Hepatocyte (in vitro differentiated cells): Measurements from ENCODE around the gene CST2. TPM values are rescaled to one million over a fixed set of nuclear protein-coding genes. Genes with fewer than 3 reads are reported as not detected.

Experiments used
- DNase-seq: peaks from one replicate; pipeline ENCODE4 v3.0.0-alpha.2; 2016; ENCODE audit warnings: low spot score
- H2AFZ ChIP-seq: fragments of 200-600 bp; sonication (generic); 2 replicates; pipeline ENCODE4 v1.6.0; 2016; ENCODE audit warnings: antibody characterized with exemption, mild to moderate bottlenecking
- H3K27ac ChIP-seq: fragments of 200-600 bp; sonication (generic); 2 replicates; pipeline ENCODE4 v1.5.1; 2016; ENCODE audit warnings: mild to moderate bottlenecking
- H3K27me3 ChIP-seq: fragments of 200-600 bp; sonication (generic); 2 replicates; pipeline ENCODE4 v1.6.1; 2016
- H3K36me3 ChIP-seq: fragments of 200-600 bp; sonication (generic); replicated peaks from 2 replicates; pipeline ENCODE4 v1.5.1; 2016; ENCODE audit warnings: low read depth; ENCODE audit not compliant: insufficient read depth
- H3K4me1 ChIP-seq: fragments of 200-600 bp; sonication (generic); 2 replicates; pipeline ENCODE4 v1.5.1; 2016; ENCODE audit warnings: mild to moderate bottlenecking, moderate library complexity; ENCODE audit not compliant: insufficient read depth
- H3K4me2 ChIP-seq: fragments of 200-600 bp; sonication (generic); 2 replicates; pipeline ENCODE4 v1.6.0; 2016
- H3K4me3 ChIP-seq: fragments of 200-600 bp; sonication (generic); 2 replicates; pipeline ENCODE4 v1.5.1; 2016; ENCODE audit warnings: mild to moderate bottlenecking
- H3K79me2 ChIP-seq: fragments of 200-600 bp; sonication (generic); 2 replicates; pipeline ENCODE4 v1.6.0; 2017; ENCODE audit warnings: mild to moderate bottlenecking
- H3K9me2 ChIP-seq: fragments of 200-600 bp; sonication (generic); replicated peaks from 2 replicates; pipeline ENCODE4 v1.6.0; 2017; ENCODE audit warnings: mild to moderate bottlenecking; ENCODE audit not compliant: insufficient read depth
- H3K9me3 ChIP-seq: fragments of 200-600 bp; sonication (generic); 2 replicates; pipeline ENCODE4 v1.5.1; 2016; ENCODE audit warnings: low read depth, mild to moderate bottlenecking
- H4K20me1 ChIP-seq: fragments of 200-600 bp; sonication (generic); 2 replicates; pipeline ENCODE4 v1.6.0; 2016; ENCODE audit warnings: mild to moderate bottlenecking; ENCODE audit not compliant: insufficient read depth, poor library complexity, severe bottlenecking
- CTCF ChIP-seq: fragments of 200-600 bp; sonication (generic); IDR thresholded peaks from 2 replicates; pipeline ENCODE4 v1.5.1; 2016; ENCODE audit warnings: antibody characterized with exemption, mild to moderate bottlenecking; ENCODE audit not compliant: poor library complexity
- EZH2 ChIP-seq: fragments of 200-600 bp; sonication (generic); IDR thresholded peaks from 2 replicates; pipeline ENCODE4 v1.6.1; 2016; ENCODE audit warnings: antibody characterized with exemption, mild to moderate bottlenecking, borderline replicate concordance
- EZH2phosphoT487 ChIP-seq: fragments of 200-600 bp; sonication (generic); IDR thresholded peaks from one replicate; pipeline ENCODE4 v1.6.1; 2018; ENCODE audit warnings: antibody characterized with exemption, mild to moderate bottlenecking, low read depth, moderate library complexity; ENCODE audit not compliant: unreplicated experiment, severe bottlenecking
- WGBS: methylation state at CpG from one replicate; pipeline ENCODE4 v1.1.6; 2016; ENCODE audit warnings: low lambda C conversion rate; ENCODE audit errors: missing lambda C conversion rate; 5-methylcytosine and 5-hydroxymethylcytosine counted together
- polyA plus RNA-seq: library from polyadenylated mRNA; unstranded; fragments of >200 nt; fragmentation: Nextera tagmentation; extraction: Ambion mirVana; gene quantifications from 2 replicates; pipeline ENCODE4 v1.2.1, GENCODE V29; 2016
- total RNA-seq: library from RNA; depleted of rRNA; stranded (reverse); fragments of >200 nt; gene quantifications from 2 replicates; pipeline ENCODE4 v1.2.3, GENCODE V29; 2014

The CST2 gene
- total and polyA plus RNA-seq, 2 experiments from 2014 or later: not detected

GRCh38 chr20:23856736-23857135 lies 30.2 kb upstream of the CST2 start:
- no peak overlapping the region for H3K27ac ChIP-seq
- TF ChIP-seq CTCF (no peak), EZH2 (no peak), EZH2phosphoT487 (no peak)
- no peak overlapping the region for H3K4me3 ChIP-seq
- no peaks in the 10 kb centered on the region for H3K9me2 ChIP-seq
- 84% methylated on average over 5 of the region's 5 CpGs for WGBS
- DNase-seq: no peak
- H3K36me3 ChIP-seq: no peaks in the 10 kb centered on the region
- no peaks in the 10 kb centered on the region for H3K27me3 ChIP-seq
- H3K4me1 ChIP-seq: no peaks in the 10 kb centered on the region
- no peaks in the 10 kb centered on the region for H3K9me3 ChIP-seq
- no peaks in the 10 kb centered on the region for H3K79me2 ChIP-seq
- no peaks in the 10 kb centered on the region for H4K20me1 ChIP-seq
- H3K4me2 ChIP-seq: no peak overlapping the region
- no peak overlapping the region for H2AFZ ChIP-seq

- Histone ChIP-seq H2AFZ (no peak overlapping the region), H3K4me2 (no peak overlapping the region), H3K27me3 (no peaks in the 10 kb centered on the region), H3K36me3 (no peaks in the 10 kb centered on the region), H3K79me2 (no peaks in the 10 kb centered on the region), H3K4me3 (no peak overlapping the region), H4K20me1 (no peaks in the 10 kb centered on the region), H3K9me3 (no peaks in the 10 kb centered on the region), H3K27ac (no peak overlapping the region), H3K9me2 (no peaks in the 10 kb centered on the region), H3K4me1 (no peaks in the 10 kb centered on the region)
- TF ChIP-seq CTCF: no peak
- TF ChIP-seq EZH2phosphoT487: no peak
- TF ChIP-seq EZH2: no peak
- no peak for DNase-seq
- WGBS: 89% methylated on average over 5 of the region's 5 CpGs
Observed at GRCh38 chr20:23856226-23856625, 29.7 kb upstream of the CST2 start.

- H3K4me3 ChIP-seq: no peak overlapping the region
- H3K9me3 ChIP-seq: no peaks in the 10 kb centered on the region
- H3K4me2 ChIP-seq: no peak overlapping the region
- no peak overlapping the region for H3K27ac ChIP-seq
- no peaks in the 10 kb centered on the region for H3K4me1 ChIP-seq
- H3K27me3 ChIP-seq: no peaks in the 10 kb centered on the region
- TF ChIP-seq EZH2phosphoT487 (no peak), CTCF (no peak), EZH2 (no peak)
- H3K79me2 ChIP-seq: no peaks in the 10 kb centered on the region
- 74% methylated on average over 2 of the region's 2 CpGs for WGBS
- no peaks in the 10 kb centered on the region for H3K9me2 ChIP-seq
- DNase-seq: no peak
- H2AFZ ChIP-seq: no peak overlapping the region
- no peaks in the 10 kb centered on the region for H4K20me1 ChIP-seq
- no peaks in the 10 kb centered on the region for H3K36me3 ChIP-seq
Observed at GRCh38 chr20:23841693-23842092, 15.2 kb upstream of the CST2 start.

- Histone ChIP-seq H3K27me3 (no peaks in the 10 kb centered on the region), H3K27ac (no peak overlapping the region), H3K4me2 (no peak overlapping the region), H4K20me1 (no peaks in the 10 kb centered on the region), H3K9me2 (no peaks in the 10 kb centered on the region), H3K4me1 (no peaks in the 10 kb centered on the region), H3K79me2 (no peaks in the 10 kb centered on the region), H3K36me3 (no peaks in the 10 kb centered on the region), H3K9me3 (no peaks in the 10 kb centered on the region), H3K4me3 (no peak overlapping the region), H2AFZ (no peak overlapping the region)
- no peak for DNase-seq
- 56% methylated on average over 4 of the region's 4 CpGs for WGBS
- no peak for TF ChIP-seq EZH2
Observed at GRCh38 chr20:23835716-23836115, 9.2 kb upstream of the CST2 start.
